Kidney glomerular epithelial cell (primary cell): ENCODE data around the gene SEC14L1.
A peak's percentile ranks its signal among the peaks of the same experiment; 100 is the strongest.
"Not testable (repeated sequence)": the region's sequence is repeated elsewhere in the genome, so short reads cannot be mapped to it uniquely, and the experiment has no call there.

ENCODE experiments used
- DNase-seq: peaks from one replicate; lab custom pipeline; 2025; lab: John Stamatoyannopoulos, UW

Gene SEC14L1

DNA sequence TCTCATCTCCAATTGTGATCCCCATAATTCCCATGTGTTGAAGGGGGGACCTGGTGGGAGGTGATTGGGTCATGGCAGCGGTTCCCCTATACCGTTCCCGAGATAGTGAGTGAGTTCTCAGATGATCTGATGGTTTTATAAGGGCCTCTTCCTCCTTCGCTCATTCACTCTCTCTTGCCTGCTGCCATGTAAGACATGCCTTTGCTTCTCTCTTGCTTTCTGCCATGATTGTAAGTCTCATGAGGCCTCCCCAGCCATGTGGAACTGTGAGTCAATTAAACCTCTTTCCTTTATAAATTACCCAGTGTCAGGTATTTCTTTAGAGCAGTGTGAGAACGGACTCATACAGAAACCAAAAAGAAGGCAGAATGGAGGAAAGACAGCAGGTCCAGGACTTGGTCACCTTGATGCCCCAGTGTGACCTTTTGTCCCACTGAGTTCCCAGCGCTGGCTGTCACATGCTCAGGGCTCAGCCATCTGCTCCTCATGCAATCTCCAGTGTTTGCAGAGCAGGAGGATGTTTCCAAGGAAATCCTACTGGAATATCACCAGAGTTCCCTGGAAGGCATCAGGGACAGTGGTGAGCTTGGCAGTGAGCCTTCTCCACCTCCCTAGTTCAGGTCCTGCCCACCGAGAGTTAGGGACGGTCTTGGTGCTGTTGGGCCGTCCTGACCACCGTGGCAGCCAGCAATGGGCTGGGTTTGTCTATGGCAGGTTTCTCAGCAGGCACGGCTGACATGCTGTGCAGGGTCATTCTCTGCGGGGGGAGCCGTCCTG lies 96.7 kb downstream of the SEC14L1 start:
- no peak for DNase-seq

DNA sequence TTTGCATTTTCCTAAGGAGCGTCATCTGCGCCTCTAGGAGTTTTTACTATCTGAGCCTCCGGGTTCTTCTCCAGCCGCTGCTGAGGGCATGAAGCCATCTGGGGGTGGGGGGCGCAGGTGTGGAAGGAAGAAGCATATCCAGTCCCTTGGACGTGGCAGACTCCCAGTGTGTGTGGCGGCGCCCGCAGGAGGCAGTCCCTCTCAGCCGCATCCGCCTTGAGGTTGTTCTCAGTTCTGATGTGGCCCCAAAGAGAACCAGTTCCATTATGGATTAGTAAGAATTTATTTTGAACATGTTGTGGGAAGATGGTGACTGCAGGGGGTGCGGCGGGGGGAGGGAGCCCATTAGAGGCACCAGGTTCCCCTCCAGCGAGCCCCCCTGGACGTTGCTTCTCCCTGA lies 100.2 kb downstream of the SEC14L1 start:
- DNase-seq = no peak

DNA sequence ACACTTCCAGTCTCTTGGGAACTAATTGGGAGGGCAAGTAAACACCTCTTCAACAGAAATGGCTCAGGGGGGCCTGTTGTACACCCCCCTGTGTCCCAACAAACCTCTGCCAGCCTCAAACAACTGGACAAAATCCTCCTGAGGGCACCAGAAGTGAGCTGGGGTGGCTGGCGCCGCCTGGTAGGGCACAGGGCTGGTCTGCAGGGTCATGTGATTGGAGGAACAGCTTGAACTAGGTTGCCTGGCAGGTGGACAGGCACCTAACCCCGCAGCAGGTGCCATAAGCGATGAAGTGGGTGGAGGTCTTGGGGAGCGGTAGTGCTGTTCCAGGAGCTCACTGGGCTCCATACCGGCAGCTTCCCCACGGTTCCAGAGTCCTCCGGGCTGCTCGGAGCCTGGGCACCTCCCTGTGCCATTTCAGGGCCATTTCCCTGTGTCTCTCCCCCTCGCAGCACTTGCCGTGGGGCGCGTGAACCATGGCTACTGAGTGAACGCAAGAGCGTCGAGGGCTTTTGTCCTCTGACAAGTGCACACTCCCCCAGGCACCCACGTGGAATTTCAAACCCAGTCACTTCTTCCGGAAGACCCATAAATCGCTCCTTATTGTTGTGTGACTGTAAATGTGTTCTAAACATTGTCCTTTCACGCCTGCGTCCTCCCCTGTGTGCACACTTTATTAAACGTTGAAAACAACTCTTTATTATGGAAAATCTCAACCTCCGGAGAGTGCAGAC lies 101.5 kb downstream of the SEC14L1 start:
- no peak for DNase-seq

DNA sequence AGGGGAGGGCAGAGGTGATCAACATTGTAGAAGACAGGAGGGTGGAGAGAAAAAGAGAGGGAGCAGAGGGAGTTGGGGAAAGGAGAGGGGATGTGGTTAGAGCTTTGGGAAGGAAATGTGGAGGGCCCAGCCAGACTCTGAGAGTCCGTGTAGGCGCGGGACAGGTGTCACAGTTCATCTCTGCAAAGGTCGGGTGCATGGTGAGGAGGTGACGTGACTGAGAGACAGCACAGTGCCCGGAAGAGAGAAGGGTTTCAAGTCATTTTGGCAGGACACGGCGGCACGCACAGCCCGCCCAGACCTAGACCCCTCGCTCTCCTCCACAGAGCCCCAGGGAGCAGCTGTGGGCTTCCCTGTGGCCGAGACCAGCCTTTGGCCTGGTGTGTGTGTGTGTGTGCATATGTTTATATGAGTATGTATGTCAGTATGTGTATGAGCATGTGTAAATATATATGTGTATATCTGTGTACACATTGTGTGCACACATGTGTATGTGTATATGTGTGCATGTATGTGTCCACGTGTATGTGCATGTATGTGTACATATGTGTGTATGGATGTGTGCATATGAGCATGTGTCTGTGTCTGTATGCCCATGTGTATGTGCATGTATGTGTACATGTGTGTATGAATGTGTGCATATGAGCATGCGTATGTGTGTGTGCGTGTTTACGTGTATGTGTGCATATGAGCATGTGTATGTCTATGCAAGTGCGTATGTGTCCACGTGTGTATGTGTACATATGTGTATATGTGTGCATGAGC lies 104.6 kb downstream of the SEC14L1 start:
- no peak for DNase-seq

DNA sequence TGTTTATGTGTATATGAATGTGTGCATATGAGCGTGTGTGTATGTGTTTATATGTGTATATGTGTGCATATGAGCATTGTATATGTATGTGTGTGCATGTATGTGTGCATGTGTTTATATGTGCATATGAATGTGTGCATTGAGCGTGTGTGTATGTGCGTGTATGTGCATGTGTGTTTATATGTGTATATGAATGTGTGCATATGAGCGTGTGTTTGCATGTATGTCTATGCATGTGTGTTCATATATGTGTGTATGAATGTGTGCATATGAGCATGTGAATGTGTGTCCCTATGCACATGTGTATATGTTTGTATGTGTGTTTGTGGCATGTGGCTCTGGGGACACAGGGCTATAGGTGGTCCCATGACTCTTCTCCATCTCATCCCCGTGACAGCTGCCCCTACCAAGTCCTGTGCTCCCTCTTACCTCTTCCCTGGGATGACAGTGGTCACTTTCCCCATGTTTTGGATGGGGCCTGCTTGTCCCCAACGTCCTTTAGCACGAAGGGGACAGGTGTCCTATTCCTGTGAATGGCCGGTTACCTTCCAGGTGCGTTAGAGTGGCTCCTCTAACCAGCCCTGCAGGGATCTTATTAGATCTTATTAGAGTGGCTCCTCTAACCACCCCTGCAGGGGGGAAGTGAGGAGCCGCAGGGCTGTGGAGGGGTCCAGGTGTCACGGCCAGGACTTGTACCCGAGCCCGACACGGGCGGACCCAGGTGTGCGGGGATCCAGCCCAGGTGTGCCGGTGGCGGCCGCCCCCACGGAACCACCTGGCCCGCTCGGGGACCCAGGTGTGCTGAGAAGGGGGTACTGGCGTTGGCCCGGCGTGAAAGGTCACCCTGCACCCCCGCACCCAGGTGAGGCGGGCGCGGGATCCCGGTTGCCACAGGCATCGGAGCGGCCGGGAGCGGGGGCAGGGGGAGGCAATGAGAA lies 105.6 kb downstream of the SEC14L1 start:
- no peak for DNase-seq

DNA sequence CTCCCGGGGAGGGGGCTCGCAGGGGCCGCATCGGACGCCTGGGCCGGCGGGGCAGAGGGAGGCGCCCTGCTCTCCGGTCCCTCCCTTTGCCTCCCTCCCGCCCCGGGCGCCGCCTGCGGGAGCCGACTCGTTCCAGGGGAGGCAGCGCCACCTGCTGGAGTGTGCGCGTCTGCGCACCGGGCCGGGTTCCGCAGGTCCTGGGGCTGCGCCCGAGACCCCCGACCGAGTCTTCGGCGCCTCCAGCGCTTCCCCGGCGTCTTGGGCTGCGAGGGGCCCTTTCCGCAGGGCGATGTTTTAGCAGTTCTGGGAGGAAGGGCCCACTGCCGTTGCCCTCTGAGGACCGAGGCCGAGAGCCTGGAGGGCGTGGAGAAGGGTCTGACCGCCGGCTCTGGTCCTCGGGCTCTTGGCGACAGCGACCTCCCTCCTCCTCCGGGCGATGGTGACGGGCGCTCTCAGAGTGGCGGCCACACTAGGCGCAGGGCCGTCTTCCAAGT lies 106.3 kb downstream of the SEC14L1 start:
- peak; percentile 41 for DNase-seq

DNA sequence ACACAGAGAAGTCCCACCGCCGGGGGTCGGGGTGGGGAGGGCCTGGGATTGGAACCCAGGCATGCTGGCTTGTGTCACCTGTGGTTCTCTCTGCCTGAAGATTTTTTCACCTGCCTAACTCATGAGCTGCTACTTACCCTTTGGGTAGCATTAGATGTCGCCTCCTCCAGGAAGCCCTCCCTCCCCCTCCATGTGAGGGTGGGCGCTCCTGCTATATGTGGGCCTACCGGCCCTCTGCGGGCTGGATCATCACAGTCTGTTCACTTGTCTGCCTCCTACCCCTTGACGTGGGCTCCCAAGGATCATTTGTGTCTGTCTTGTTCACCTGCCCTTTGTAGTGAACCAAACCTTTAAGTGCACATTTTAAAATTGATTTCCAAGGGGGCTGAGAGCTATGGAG lies 106.8 kb downstream of the SEC14L1 start:
- DNase-seq = no peak

DNA sequence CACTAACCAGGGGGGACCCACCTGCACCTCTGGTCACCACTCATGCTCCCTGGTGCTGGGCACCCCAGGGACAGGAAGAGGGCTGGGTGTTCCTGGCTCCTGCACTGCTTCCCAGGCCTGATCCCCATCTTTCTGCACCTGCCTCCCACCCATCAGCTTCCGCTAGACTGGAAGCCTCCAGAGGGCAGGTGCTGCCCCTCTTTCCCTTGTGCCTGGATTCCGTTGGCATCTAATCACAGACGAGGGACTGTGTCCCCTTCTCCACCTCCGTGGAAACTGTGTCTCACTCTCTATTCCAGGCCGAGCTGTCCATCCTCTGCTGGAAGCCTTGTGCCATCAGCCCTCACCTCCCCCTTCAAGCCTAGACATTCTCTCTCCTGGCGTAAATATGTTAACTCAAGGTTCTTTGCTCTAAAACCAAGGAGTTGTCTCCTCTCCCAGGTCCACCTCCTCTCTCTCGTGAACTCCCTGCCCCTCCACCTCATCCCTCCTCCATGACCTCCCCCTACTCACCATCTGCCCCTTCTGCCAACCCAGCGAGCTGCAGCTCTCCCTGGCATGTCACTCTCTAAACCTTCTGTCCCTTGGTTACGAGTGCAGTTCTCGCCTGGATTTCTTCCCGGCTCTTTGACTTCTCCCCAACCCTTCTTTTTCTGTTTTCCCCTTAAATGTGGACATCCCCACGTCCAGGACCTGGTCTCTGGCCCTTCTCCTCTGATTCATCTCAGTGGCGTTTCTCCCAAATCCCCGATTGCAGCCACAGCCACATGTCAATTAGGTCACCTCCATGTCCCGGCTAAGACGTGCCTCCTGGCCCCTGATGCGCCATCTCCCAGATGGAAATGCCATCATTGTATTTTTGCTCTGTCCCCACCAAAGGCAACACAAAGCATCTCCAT lies 107.7 kb downstream of the SEC14L1 start:
- no peak for DNase-seq

DNA sequence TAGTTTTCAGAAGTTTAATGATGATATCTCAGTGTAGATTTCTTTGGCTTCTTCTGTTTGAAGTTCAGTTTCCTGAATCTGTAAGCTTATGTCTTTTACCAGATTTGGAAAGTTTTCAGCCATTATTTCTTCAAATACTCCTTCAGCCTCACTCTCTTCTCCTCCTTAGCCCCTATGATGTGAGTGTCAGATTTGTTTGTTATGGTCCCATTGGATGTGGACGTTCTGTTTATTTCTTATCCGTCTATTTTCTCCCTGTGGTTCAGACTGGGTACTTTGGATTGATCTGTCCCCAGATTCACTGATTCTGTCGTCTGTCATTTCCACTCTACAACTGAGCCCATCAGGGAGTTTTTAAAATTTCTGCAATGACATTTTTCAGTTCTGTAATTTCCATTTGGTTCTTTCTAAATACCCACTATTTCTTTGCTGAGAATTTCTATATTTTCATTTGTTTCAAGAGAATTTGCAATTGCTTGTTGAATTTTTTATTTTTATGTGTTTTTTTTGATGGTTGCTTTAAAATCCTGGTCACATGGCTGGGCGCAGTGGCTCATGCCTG lies 110.9 kb downstream of the SEC14L1 start:
- DNase-seq = no peak

DNA sequence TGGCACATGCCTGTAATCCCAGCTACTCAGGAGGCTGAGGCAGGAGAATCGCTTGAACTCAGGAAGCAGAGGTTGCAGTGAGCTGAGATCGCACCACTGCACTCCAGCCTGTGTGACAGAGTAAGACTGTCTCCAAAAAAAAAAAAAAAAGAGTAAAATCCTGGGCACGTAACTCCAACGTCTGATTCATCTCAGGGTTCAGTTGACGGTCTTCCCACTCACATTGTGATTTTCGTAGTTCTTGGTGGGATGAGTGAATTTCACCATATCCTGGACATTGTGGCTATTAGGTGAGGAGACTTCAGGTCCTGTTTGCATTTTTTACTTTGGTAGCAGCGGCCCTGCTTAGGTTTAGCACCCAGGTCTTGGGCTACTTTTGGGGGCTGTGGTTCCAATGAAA lies 111.5 kb downstream of the SEC14L1 start:
- peak; percentile 65 for DNase-seq

DNA sequence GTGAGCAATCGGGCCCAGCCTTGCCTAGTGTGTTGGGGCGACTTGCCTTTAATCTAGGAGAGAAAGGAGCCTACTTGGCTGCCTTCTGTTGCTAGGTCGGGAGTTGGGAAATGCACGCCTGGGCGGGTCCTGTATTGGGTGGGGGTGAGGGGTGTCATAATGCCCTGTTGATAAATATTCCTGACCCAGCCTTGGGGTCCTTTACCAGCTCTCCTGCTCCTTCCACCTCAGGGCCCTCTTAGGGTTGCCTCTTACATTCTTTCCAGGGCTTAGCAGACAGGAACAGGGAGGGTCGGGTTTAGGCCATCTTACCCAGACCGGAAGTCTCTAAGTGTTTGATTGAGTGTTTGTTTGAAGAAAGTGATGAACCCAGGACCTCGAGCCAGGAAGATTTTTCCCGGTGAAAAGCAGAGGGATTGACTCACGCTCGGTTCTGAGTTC lies 112.9 kb downstream of the SEC14L1 start:
- DNase-seq = no peak

DNA sequence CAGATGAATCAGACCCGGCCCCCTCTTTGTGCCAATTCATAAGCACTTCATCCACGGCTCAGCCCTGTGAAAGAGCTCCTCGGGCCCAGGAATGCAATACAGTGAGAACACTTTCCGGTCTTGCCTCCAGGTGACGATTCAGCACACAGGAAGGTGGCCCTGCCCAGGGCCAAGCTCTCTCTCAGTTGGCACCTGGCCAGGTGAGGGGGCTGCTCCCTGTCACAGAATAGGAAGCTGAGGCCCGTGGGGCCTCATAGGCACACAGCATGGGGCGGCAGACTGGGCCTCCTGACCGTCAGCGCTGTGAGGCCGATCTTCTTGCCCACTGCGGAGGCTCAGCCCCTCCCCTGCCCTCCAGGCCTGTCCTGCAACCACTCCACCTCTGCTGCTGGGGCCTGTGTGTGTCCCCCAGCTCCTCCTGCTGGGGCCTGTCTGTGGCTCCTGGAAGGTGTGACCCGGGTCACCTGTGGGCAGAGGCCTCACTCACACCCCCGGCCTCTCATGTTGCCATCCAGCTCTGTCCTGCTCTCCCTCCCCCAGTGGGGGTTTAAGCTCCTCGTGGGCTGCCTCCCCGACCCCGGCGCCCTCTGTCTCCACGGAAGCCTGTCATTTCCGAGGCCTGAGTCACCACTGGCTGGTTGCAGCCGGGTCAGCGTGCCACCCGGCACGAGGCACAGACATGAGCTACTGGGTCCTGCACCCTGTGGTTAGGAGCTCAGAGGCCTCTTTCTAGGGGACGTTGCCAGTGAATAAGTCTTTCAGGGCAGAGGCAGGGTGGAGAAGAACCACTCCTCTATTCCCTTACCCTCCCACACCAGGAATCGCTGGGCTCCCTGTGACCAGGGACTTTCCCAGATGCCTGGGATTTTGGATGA lies 114.4 kb downstream of the SEC14L1 start:
- peak; percentile 97 for DNase-seq

DNA sequence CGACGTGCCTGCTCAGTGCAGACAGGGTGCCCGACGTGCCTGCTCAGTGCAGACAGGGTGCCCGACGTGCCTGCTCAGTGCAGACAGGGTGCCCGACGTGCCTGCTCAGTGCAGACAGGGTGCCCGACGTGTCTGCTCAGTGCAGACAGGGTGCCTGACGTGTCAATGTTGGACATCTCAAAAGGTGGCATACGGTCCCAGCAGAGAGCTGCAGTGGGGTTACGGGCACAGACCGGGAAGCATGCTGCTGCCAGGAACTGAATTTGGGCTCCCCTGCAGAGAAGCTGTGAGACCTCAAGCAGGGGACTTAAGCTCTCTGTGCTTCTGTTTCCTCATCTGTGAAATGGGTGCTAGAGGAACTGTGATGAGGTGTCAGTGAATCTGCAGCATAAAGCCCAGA lies 115.2 kb downstream of the SEC14L1 start:
- not testable (repeated sequence) for DNase-seq

DNA sequence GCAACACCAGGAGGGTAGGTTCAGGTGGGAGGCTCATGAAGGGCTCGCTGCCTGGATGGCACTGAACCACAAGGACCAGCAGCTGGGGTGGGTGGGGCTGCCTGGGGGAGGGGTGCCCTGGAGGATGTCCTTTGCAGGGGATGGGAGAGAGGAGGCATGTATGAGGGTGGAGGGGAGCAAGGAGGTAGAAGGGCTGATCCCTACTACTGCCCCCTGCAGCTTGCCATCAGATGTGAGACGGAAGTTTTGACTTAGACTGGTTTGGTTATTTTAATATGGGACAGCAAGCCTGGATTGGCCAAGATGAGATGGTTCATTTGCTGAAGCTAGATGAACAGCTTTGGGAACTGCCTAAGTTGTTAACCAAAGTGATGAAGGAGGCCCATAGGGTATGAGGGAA lies 115.9 kb downstream of the SEC14L1 start:
- DNase-seq = no peak

DNA sequence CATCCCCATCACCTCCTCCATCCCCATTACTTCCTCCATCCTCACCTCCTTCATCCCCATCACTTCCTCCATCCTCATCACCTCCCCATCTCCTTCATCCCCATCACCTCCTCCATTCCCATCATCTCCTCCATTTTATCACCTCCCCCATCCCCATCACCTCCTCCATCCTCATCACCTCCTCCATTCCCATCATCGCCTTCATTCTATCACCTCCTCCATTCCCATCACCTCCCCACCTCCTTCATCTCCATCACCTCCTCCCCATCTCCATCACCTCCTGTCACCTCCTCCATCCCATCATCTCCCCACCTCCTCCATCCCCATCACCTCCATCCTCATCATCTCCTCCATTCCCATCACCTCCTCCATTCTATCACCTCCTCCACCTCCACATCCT lies 116.4 kb downstream of the SEC14L1 start:
- DNase-seq = no peak

DNA sequence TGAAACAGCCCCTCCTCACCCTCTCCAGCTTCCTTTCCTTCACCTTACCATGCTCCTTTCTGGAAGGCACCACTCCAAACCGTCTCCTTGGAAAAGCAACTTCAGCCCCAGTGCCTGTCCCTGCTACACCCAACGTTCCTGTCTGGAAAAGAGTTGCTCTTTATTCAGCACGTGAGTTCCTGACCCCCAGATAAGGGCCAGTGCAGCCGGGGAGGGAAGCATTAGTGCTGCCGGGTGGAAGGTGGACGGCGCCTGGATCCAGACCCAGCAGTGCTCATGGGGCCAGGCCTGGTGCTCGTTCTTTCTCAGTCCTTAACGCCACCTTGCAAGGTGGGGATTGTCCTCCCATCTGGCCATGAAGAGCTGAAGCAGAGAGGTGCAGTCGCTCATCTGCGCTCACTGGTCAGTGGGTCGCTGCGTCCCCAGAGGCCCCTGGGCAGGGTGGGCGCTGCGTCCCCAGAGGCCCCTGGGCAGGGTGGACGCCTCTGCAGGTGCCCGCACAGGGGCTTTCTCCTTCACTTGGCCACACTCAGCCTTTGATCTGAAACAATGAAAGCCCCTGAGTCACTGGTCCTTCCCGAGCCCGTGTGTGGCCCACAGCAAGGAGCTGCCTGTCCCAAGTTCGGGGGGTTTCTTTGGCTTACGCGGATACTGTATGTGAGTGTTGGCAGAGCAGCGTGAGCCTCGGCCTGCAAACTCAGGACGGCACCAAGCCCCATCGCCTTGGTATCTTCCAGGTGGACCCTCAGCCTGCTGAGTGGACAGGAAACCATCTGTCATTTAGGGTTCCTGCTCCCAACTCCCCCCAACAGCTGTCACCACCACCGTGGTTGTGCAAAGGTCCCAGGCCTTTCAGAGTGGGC lies 117.1 kb downstream of the SEC14L1 start:
- no peak for DNase-seq

DNA sequence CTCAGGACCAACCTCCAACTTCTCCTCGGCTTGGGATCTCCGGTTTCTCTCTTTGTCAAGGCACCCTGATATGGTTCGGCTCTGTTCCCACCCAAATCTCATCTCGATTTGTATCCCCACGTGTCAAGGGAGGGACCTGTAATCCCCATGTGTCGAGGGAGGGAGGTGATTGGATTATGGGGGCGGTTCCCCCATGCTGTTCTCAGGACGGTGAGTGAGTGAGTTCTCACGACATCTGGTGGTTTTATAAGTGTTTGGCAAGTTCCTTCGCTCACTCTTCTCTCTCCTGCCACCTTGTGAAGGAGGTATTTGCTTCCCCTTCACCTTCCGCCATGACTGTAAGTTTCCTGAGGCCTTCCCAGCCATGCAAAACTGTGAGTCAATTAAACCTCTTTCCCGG lies 117.9 kb downstream of the SEC14L1 start:
- DNase-seq = no peak

DNA sequence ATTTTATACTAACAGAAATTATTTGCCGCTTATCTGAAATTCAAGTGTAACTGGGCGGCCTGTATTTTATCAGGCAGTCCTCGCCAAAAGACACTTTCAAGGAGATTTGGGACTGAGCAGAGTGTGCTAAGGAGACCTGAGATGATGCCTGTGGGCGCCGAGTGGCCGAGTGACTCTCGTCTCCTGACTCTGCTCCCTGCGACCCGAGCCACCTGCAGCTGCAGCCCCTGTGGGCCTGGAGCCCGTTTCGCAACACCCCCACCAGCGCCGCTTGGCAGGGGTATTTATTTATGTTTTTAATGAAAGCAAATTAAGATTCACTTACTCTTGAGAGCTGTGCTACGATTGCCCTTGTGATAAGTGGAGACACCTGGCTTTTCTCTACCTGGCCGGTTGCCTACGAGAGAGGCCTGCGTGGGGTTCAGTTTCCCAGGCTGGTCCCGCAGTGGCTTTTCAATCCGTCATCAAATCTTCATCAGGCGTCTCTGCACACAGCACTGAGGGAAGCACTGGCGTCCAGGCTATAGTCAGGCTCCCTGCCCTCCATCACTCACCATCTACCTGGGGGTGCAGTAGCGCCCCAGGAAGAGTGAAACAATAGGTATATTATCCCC lies 124.0 kb downstream of the SEC14L1 start:
- DNase-seq = no peak
